SK-N-SH (cell line): ENCODE results near the gene GFOD2. TPM values are rescaled to one million over a fixed set of nuclear protein-coding genes. Genes with fewer than 3 reads are reported as not detected.

Source experiments
- CTCF ChIA-PET: fragments of 300-600, 350-600 bp; formaldehyde crosslinking; extraction: SDS; loops from one replicate; lab custom pipeline; 2021; lab: Yijun Ruan, JAX
- POLR2A ChIA-PET: fragments of 350-600 bp; sonication (Branson Sonifier 250); formaldehyde crosslinking; extraction: SDS; loops from one replicate; lab custom pipeline; 2020; ENCODE audit warnings: antibody characterized with exemption, inconsistent platforms; lab: Yijun Ruan, JAX
- DNase-seq: peaks from one replicate; pipeline ENCODE4 v3.0.0; 2012
- H2AFZ ChIP-seq: fragments of 200-600 bp; sonication (generic); 2 replicates; pipeline ENCODE4 v1.8.1; 2016; ENCODE audit warnings: antibody characterized with exemption, mild to moderate bottlenecking, low read depth
- H3F3A ChIP-seq: fragments of 200-600 bp; sonication (generic); replicated peaks from 2 replicates; pipeline ENCODE3; 2016; ENCODE audit warnings: antibody characterized with exemption, mild to moderate bottlenecking; ENCODE audit not compliant: insufficient read depth
- H3K27ac ChIP-seq, 2 experiments: fragments of 200-500 bp in 1 of 2; fragments of 200-600 bp in 1 of 2; sonication (Bioruptor generic) in 1 of 2; sonication (generic), shearing (Covaris generic) in 1 of 2; 2 replicates each; pipeline versions ENCODE4 v1.5.1 to v1.6.1; 2014 to 2016; ENCODE audit warnings: low read depth in 2 of 2, inconsistent platforms in 1 of 2, low read length in 1 of 2, mild to moderate bottlenecking in 1 of 2, mixed read lengths in 1 of 2
- H3K27me3 ChIP-seq: fragments of 200-600 bp; sonication (generic), shearing (Covaris generic); 2 replicates; pipeline ENCODE4 v1.6.1; 2016; ENCODE audit warnings: mixed run types; ENCODE audit not compliant: insufficient read depth
- H3K36me3 ChIP-seq, 2 experiments: fragments of 200-500 bp in 1 of 2; fragments of 200-600 bp in 1 of 2; sonication (Bioruptor generic) in 1 of 2; sonication (generic) in 1 of 2; replicated peaks in 1 of 2; 2 replicates each; pipeline versions ENCODE3 to v1.5.1; 2014 to 2016; ENCODE audit warnings: low read length in 1 of 2, mild to moderate bottlenecking in 1 of 2; ENCODE audit not compliant: insufficient read depth in 2 of 2, control insufficient read depth in 1 of 2
- H3K4me1 ChIP-seq, 2 experiments: fragments of 200-500 bp in 1 of 2; fragments of 200-600 bp in 1 of 2; sonication (Bioruptor generic) in 1 of 2; sonication (generic), shearing (Covaris generic) in 1 of 2; 2 replicates each; pipeline versions ENCODE4 v1.5.1 to v1.6.1; 2014 to 2016; ENCODE audit warnings: low read depth in 1 of 2, low read length in 1 of 2, mixed run types in 1 of 2; ENCODE audit not compliant: insufficient read depth in 2 of 2, control insufficient read depth in 1 of 2
- H3K4me2 ChIP-seq: fragments of 200-600 bp; sonication (generic), shearing (Covaris generic); 2 replicates; pipeline ENCODE4 v1.6.1; 2017; ENCODE audit warnings: mixed run types
- H3K4me3 ChIP-seq, 2 experiments: fragments of 200-500 bp in 1 of 2; fragments of 200-600 bp in 1 of 2; sonication (Bioruptor generic) in 1 of 2; sonication (generic), shearing (Covaris generic) in 1 of 2; 2 replicates each; pipeline versions ENCODE4 v1.5.1 to v1.8.1; 2014 to 2016; ENCODE audit warnings: low read depth in 2 of 2, inconsistent platforms in 1 of 2, low read length in 1 of 2, mild to moderate bottlenecking in 1 of 2, mixed read lengths in 1 of 2, moderate library complexity in 1 of 2
- H3K79me2 ChIP-seq: fragments of 200-600 bp; sonication (generic); 2 replicates; pipeline ENCODE4 v1.8.1; 2017; ENCODE audit warnings: mild to moderate bottlenecking; ENCODE audit not compliant: insufficient read depth
- H3K9ac ChIP-seq: fragments of 200-600 bp; sonication (generic); 2 replicates; pipeline ENCODE4 v1.6.1; 2017; ENCODE audit warnings: mixed run types
- H3K9me2 ChIP-seq: fragments of 200-600 bp; sonication (generic); 2 replicates; pipeline ENCODE4 v1.6.1; 2017; ENCODE audit warnings: mixed run types
- H3K9me3 ChIP-seq: fragments of 200-600 bp; sonication (generic); 2 replicates; pipeline ENCODE4 v1.6.1; 2017; ENCODE audit warnings: mixed run types, mild to moderate bottlenecking, moderate library complexity
- H4K20me1 ChIP-seq: fragments of 200-600 bp; sonication (generic); 2 replicates; pipeline ENCODE4 v1.6.1; 2017; ENCODE audit warnings: mild to moderate bottlenecking, mixed run types; ENCODE audit not compliant: insufficient read depth
- CHD2 ChIP-seq: fragments of 150-350 bp; IDR thresholded peaks from 2 replicates; pipeline ENCODE4 v1.6.1; 2018; ENCODE audit warnings: low read length; ENCODE audit not compliant: partially characterized antibody
- EP300 ChIP-seq, 2 experiments: IDR thresholded peaks; 2 replicates each; pipeline versions ENCODE4 v1.4.0 to v1.6.1; 2012; ENCODE audit warnings: borderline replicate concordance in 1 of 2, low read depth in 1 of 2, low read length in 1 of 2
- FOXJ3 ChIP-seq: sonication (generic); formaldehyde crosslinking; IDR thresholded peaks from 2 replicates; pipeline ENCODE4 v1.5.1; 2020; ENCODE audit warnings: mild to moderate bottlenecking, missing genetic modification reagents
- GATA2 ChIP-seq: sonication (generic); formaldehyde crosslinking; IDR thresholded peaks from 2 replicates; pipeline ENCODE4 v1.5.0; 2020; ENCODE audit warnings: mild to moderate bottlenecking, missing genetic modification reagents
- MEF2A ChIP-seq: IDR thresholded peaks from 2 replicates; pipeline ENCODE4 v1.4.0; 2012; ENCODE audit warnings: low read depth, borderline replicate concordance
- NFIC ChIP-seq: IDR thresholded peaks from 2 replicates; pipeline ENCODE4 v1.4.0; 2012; ENCODE audit warnings: borderline replicate concordance
- NRF1 ChIP-seq: IDR thresholded peaks from 2 replicates; pipeline ENCODE4 v1.6.1; 2012; ENCODE audit warnings: low read depth, mild to moderate bottlenecking, low read length
- POLR2AphosphoS5 ChIP-seq: IDR thresholded peaks from 2 replicates; pipeline ENCODE4 v1.6.1; 2012; ENCODE audit warnings: low read depth, low read length
- YY1 ChIP-seq: IDR thresholded peaks from 2 replicates; pipeline ENCODE4 v1.4.0; 2012; ENCODE audit warnings: low read depth, mild to moderate bottlenecking
- WGBS: methylation state at CpG from one replicate; pipeline ENCODE4 v1.1.6; 2017; ENCODE audit warnings: low lambda C conversion rate; 5-methylcytosine and 5-hydroxymethylcytosine counted together
- polyA plus RNA-seq, 3 experiments: library from polyadenylated mRNA; depleted of rRNA; stranded (reverse); fragments of >200 nt; gene quantifications; 2 replicates each; pipeline ENCODE4 v1.2.3, GENCODE V29; 2012
- TF ChIP-seq, protein P1 (sequence below): fragments of 200-600 bp; sonication (generic); IDR thresholded peaks from 2 replicates; pipeline ENCODE4 v1.6.1; 2017; ENCODE audit warnings: antibody characterized with exemption, mild to moderate bottlenecking, moderate library complexity
- TF ChIP-seq, protein P2 (sequence below): IDR thresholded peaks from 2 replicates; pipeline ENCODE4 v1.4.0; 2012; ENCODE audit warnings: low read depth, borderline replicate concordance

The GFOD2 gene
- polyA plus RNA-seq, 1 of the 3 experiments (the other 2 are of a cell fraction) = 19.0 TPM

DNA sequence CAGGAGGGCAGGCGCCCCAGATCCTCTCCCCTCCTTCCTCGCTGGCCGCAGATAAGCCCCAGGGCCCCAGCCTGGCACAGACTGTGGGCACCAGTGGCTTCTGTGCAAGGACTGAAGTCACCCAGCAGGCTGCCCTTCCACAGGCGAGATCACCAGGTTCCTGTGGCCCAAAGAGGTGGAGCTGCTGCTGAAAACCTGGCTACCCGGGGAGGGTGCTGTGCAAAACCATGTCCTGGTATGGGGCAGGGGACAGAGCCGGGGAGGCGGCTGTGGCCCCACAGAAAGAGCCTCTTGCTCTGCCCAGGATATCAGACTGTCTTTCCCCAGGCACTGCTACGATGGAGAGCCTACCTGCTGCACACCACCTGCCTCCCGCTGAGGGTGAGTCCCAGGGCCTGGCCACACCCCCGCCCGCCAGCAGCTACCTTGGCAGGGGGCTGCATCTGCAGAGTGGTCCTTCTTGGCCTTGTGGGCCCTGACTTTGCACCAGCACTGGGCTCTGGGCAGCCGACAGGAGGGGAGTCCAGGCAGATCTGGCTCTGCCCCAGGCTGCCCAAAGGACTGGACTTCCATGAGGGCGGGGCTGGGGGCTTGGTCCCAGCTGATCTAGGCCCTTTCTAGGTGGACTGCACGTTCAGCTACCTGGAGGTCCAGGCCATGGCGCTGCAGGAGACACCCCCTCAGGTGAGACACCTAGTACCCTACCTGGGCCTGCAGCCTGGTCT is 73.6 kb downstream of the GFOD2 start:
- H3K27me3 ChIP-seq = no peaks in the 10 kb centered on the region
- no peaks in the 10 kb centered on the region for H3K9me3 ChIP-seq
- 67% methylated on average over 3 of the region's 15 CpGs for WGBS
- H3K4me2 ChIP-seq = 0 out of 2 replicates have a peak overlapping the region, but pooled peaks have one; percentile 57
- H3K4me3 ChIP-seq = 0 out of 4 replicates have a peak overlapping the region, but pooled peaks of 1 of the 2 experiments have one; percentile 41
- H3K9me2 ChIP-seq = no peaks in the 10 kb centered on the region
- ChIA-PET POLR2A (interaction anchor here (0.5 to 1.4 kb wide), 3 partner anchors 15 to 98 kb away, joined by 4 to 5 read pairs (median 4); partner anchors contain the start of gene ACD), CTCF (interaction anchor here (0.6 to 16.5 kb wide), 42 partner anchors 9 to 320 kb away, joined by 3 to 263 read pairs (median 6); partner anchors contain the start of genes ACD, AGRP, ATP6V0D1 and C16orf86)
- TF ChIP-seq GATA2 (CRISPR knock-in tag) (no peak), MEF2A (no peak), CHD2 (no peak), EP300 (IDR thresholded peaks at IDR 0.05; ENCODE audit: borderline replicate concordance in 1 of 2, low read depth in 1 of 2, low read length in 1 of 2) (no peak)
- TF ChIP-seq, protein P1, sequence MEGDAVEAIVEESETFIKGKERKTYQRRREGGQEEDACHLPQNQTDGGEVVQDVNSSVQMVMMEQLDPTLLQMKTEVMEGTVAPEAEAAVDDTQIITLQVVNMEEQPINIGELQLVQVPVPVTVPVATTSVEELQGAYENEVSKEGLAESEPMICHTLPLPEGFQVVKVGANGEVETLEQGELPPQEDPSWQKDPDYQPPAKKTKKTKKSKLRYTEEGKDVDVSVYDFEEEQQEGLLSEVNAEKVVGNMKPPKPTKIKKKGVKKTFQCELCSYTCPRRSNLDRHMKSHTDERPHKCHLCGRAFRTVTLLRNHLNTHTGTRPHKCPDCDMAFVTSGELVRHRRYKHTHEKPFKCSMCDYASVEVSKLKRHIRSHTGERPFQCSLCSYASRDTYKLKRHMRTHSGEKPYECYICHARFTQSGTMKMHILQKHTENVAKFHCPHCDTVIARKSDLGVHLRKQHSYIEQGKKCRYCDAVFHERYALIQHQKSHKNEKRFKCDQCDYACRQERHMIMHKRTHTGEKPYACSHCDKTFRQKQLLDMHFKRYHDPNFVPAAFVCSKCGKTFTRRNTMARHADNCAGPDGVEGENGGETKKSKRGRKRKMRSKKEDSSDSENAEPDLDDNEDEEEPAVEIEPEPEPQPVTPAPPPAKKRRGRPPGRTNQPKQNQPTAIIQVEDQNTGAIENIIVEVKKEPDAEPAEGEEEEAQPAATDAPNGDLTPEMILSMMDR = no peak
- H3K79me2 ChIP-seq = no peaks in the 10 kb centered on the region
- no peaks in the 10 kb centered on the region for H3F3A ChIP-seq
- H3K27ac ChIP-seq = no peak overlapping the region
- no peak for DNase-seq
- no peak overlapping the region for H3K9ac ChIP-seq
- no peak overlapping the region for H2AFZ ChIP-seq
- H3K36me3 ChIP-seq = no peaks in the 10 kb centered on the region
- no peaks in the 10 kb centered on the region for H4K20me1 ChIP-seq
- H3K4me1 ChIP-seq = peaks cover 0 to 4% of the 10 kb centered on the region in 2 experiments; a peak in 1 of 4 replicates

DNA sequence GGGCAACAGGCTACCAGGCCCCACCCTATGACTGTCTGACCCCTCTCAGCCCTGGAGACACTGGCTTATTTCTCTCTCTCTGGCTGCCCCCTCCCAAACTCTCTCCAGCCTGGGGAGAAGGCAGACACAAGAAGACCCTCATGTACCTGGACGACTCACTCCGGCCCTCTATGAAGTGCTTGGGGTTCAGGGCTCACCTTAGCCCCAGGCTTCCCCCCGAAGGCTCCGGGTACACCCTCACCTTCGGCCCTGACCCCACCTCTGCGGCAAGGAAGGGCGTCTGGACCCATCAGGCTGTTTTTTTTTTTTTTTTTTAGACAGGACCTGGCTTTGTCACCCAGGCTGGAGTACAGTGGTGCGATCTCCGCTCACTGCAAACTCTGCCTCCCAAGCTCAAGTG is 75.1 kb downstream of the GFOD2 start:
- Histone ChIP-seq H3K9ac (no peak overlapping the region), H3K4me1 (peaks cover 0 to 4% of the 10 kb centered on the region in 2 experiments; a peak in 1 of 4 replicates), H4K20me1 (no peaks in the 10 kb centered on the region), H3K36me3 (peaks cover 0 to under 1% of the 10 kb centered on the region in 2 experiments), H3K79me2 (no peaks in the 10 kb centered on the region), H3K4me2 (0 out of 2 replicates have a peak overlapping the region, but pooled peaks have one; percentile 57), H3K27me3 (no peaks in the 10 kb centered on the region), H3K27ac (no peak overlapping the region), H3F3A (no peaks in the 10 kb centered on the region), H3K4me3 (no peak overlapping the region), H2AFZ (no peak overlapping the region), H3K9me2 (no peaks in the 10 kb centered on the region), H3K9me3 (no peaks in the 10 kb centered on the region)
- no peak for DNase-seq
- WGBS = 95% methylated on average over 9 of the region's 9 CpGs
- ChIA-PET CTCF (interaction anchor here (0.6 to 16.5 kb wide), 26 partner anchors 9 to 180 kb away, joined by 3 to 263 read pairs (median 8); partner anchors contain the start of genes ACD, AGRP, CTCF and PARD6A), POLR2A (no interaction called here)
- no peak for TF ChIP-seq NRF1
- TF ChIP-seq POLR2AphosphoS5 = no peak
- TF ChIP-seq, protein P2, sequence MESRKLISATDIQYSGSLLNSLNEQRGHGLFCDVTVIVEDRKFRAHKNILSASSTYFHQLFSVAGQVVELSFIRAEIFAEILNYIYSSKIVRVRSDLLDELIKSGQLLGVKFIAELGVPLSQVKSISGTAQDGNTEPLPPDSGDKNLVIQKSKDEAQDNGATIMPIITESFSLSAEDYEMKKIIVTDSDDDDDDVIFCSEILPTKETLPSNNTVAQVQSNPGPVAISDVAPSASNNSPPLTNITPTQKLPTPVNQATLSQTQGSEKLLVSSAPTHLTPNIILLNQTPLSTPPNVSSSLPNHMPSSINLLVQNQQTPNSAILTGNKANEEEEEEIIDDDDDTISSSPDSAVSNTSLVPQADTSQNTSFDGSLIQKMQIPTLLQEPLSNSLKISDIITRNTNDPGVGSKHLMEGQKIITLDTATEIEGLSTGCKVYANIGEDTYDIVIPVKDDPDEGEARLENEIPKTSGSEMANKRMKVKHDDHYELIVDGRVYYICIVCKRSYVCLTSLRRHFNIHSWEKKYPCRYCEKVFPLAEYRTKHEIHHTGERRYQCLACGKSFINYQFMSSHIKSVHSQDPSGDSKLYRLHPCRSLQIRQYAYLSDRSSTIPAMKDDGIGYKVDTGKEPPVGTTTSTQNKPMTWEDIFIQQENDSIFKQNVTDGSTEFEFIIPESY = no peak
- TF ChIP-seq NFIC = no peak
- TF ChIP-seq FOXJ3 (CRISPR knock-in tag) = no peak
- TF ChIP-seq YY1 = no peak
